ENCODE data around the gene ROBO2.

GRCh38 chr3:77326586-77326985 is 286.7 kb downstream of the ROBO2 start:
- TF ChIP-seq CTCF (IDR thresholded peaks at IDR 0.05) (no peak), POLR2A (IDR thresholded peaks at IDR 0.05) (no peak)

Measured in lower leg skin (tissue), 3 donors.